ENCODE results near the gene ACACA.

Gene ACACA

DNA sequence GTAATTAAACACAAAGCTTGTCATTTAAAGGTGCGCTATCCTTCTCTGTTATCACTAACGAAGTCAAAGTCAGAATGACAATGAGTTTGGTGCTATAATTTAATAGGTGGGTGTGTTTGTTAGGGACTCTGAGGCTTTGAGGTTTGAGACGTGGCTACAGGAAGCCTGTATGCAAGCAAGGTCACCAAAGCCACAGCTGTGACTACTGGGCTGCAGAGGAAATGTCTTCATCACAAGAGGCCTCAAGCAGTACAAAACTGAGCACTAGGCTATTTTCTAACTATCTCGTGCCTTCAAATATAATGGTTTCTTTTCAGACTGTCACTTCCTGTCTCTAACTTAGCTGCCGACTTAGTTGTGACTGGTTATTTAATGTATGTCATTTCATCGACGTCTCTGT, 316.7 kb downstream of the ACACA start:
- Histone ChIP-seq H3K9me3 (ENCODE audit: control insufficient read depth in 5 of 5, low read length in 5 of 5) (no peaks in the 10 kb centered on the region), H3K36me3 (ENCODE audit: control insufficient read depth in 5 of 5, insufficient read depth in 5 of 5, low read length in 5 of 5) (peaks cover 2 to 92% (median 63%) of the 10 kb centered on the region in 5 donors), H3K4me3 (ENCODE audit: low read depth in 1 of 5, low read length in 5 of 5) (no peak overlapping the region), H3K9ac (ENCODE audit: low read length in 5 of 5) (no peak overlapping the region), H3K27me3 (ENCODE audit: control insufficient read depth in 5 of 5, insufficient read depth in 4 of 5, low read length in 5 of 5) (no peaks in the 10 kb centered on the region), H3K27ac (ENCODE audit: low read depth, low read length) (no peak overlapping the region), H3K4me1 (ENCODE audit: control insufficient read depth in 5 of 5, insufficient read depth in 5 of 5, low read length in 5 of 5) (peaks cover 0 to 9% (median 0%) of the 10 kb centered on the region in 5 donors)

DNA sequence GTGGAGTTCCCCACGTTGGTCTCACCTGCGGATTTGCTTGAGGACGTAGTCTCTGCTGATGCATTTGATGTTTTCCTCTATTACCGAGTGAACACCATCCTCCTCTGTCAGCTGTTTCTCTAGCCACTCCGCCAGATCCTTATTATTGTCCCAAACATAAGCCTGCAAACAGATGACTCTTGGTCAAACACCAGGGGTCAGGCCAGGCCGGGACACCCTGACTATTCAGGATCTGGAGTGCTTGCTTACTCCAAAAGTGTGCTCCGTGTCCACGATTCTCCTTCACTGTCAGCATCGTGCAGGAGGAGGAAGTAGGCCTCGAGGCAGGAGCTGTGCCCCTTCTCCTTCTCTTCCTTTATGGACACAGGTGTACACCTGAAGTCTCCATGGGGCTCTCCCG, 317.7 kb downstream of the ACACA start:
- H3K36me3 ChIP-seq (ENCODE audit: control insufficient read depth in 5 of 5, insufficient read depth in 5 of 5, low read length in 5 of 5): peaks cover 2 to 86% (median 60%) of the 10 kb centered on the region in 5 donors

DNA sequence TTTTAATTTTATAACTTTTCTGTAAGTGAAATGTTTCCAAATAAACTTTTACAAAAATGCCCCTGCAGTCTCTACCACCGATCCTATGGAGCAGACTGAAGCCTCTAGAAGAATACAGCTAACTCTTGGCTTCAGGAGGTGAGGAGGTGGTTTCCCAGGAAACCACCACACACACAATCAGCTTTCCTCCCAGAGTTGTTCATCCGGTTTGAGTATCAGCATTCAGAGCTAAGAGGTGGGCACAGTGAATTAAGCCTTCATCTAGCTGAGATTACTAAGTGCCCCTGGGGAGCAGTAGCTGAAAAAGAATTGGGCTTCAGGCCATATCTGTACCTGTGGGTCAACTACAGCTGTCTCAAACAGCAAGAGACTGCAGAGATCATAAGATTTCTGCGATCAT, 318.2 kb downstream of the ACACA start:
- Histone ChIP-seq H3K9ac (ENCODE audit: low read length in 5 of 5) (no peak overlapping the region), H3K4me1 (ENCODE audit: control insufficient read depth in 5 of 5, insufficient read depth in 5 of 5, low read length in 5 of 5) (peaks cover 0 to 9% (median 3%) of the 10 kb centered on the region in 5 donors), H3K9me3 (ENCODE audit: control insufficient read depth in 5 of 5, low read length in 5 of 5) (no peaks in the 10 kb centered on the region), H3K4me3 (ENCODE audit: low read depth in 1 of 5, low read length in 5 of 5) (no peak overlapping the region), H3K27ac (ENCODE audit: low read depth, low read length) (no peak overlapping the region), H3K27me3 (ENCODE audit: control insufficient read depth in 5 of 5, insufficient read depth in 4 of 5, low read length in 5 of 5) (no peaks in the 10 kb centered on the region), H3K36me3 (ENCODE audit: control insufficient read depth in 5 of 5, insufficient read depth in 5 of 5, low read length in 5 of 5) (peaks cover 2 to 82% (median 60%) of the 10 kb centered on the region in 5 donors)

More for the DNA sequence above, 317.7 kb downstream of the ACACA start:
- Histone ChIP-seq H3K27ac (ENCODE audit: low read depth, low read length) (no peak overlapping the region), H3K27me3 (ENCODE audit: control insufficient read depth in 5 of 5, insufficient read depth in 4 of 5, low read length in 5 of 5) (no peaks in the 10 kb centered on the region), H3K9me3 (ENCODE audit: control insufficient read depth in 5 of 5, low read length in 5 of 5) (no peaks in the 10 kb centered on the region), H3K4me3 (ENCODE audit: low read depth in 1 of 5, low read length in 5 of 5) (no peak overlapping the region), H3K9ac (ENCODE audit: low read length in 5 of 5) (no peak overlapping the region), H3K4me1 (ENCODE audit: control insufficient read depth in 5 of 5, insufficient read depth in 5 of 5, low read length in 5 of 5) (peaks cover 0 to 9% (median 0%) of the 10 kb centered on the region in 5 donors)

- Histone ChIP-seq H3K4me3 (ENCODE audit: low read depth in 1 of 5, low read length in 5 of 5) (no peak overlapping the region), H3K9me3 (ENCODE audit: control insufficient read depth in 5 of 5, low read length in 5 of 5) (no peaks in the 10 kb centered on the region), H3K27ac (ENCODE audit: low read depth, low read length) (no peak overlapping the region), H3K9ac (ENCODE audit: low read length in 5 of 5) (no peak overlapping the region), H3K4me1 (ENCODE audit: control insufficient read depth in 5 of 5, insufficient read depth in 5 of 5, low read length in 5 of 5) (peaks cover 0 to 11% (median 8%) of the 10 kb centered on the region in 5 donors), H3K27me3 (ENCODE audit: control insufficient read depth in 5 of 5, insufficient read depth in 4 of 5, low read length in 5 of 5) (no peaks in the 10 kb centered on the region), H3K36me3 (ENCODE audit: control insufficient read depth in 5 of 5, insufficient read depth in 5 of 5, low read length in 5 of 5) (peaks cover 2 to 74% (median 54%) of the 10 kb centered on the region in 5 donors)
These were observed 319.0 kb downstream of the ACACA start for GRCh38 chr17:37087683-37088082.

DNA sequence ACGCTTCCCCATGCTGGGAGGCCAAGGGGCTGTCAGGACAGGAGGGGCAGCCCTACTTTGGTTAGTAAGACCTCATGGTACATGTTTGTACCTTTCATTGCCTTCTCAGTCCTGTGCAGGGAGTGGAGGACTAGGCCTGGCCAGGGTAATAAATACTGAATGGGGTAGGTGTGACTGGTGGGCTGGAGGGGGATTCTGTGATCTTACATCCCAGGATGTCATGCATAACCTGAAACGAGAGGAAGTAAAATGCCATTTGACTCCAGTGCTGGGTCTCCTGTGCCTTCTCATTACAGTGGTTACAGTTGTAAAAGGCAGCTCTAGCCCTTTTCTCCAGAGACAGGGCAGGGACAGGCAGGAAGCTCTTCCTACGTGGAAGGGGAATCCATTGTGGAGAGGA, 319.7 kb downstream of the ACACA start:
- Histone ChIP-seq H3K27me3 (ENCODE audit: control insufficient read depth in 5 of 5, insufficient read depth in 4 of 5, low read length in 5 of 5) (no peaks in the 10 kb centered on the region), H3K4me1 (ENCODE audit: control insufficient read depth in 5 of 5, insufficient read depth in 5 of 5, low read length in 5 of 5) (peaks cover 0 to 14% (median 8%) of the 10 kb centered on the region in 5 donors), H3K36me3 (ENCODE audit: control insufficient read depth in 5 of 5, insufficient read depth in 5 of 5, low read length in 5 of 5) (peaks cover 2 to 67% (median 50%) of the 10 kb centered on the region in 5 donors), H3K9ac (ENCODE audit: low read length in 5 of 5) (no peak overlapping the region), H3K4me3 (ENCODE audit: low read depth in 1 of 5, low read length in 5 of 5) (no peak overlapping the region), H3K27ac (ENCODE audit: low read depth, low read length) (no peak overlapping the region), H3K9me3 (ENCODE audit: control insufficient read depth in 5 of 5, low read length in 5 of 5) (no peaks in the 10 kb centered on the region)

DNA sequence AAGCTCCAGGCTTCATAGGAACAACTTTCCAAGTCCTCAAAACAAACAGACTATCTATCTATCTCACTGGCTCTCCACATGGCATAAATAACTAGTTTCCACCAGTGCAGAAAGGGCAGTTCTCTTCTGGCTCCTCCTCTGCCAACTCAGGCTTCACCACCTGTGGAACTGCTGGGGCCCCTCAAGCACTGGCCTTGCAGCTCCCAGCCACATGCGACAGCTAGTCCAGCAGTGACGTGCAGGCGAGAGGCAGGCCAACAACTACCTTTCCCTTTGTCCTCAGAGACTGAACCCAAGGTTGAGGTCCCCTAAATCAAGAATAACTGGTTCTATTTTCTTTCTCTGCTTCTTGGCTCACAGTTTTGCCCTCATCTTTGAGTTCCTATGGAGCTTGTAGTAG, 320.3 kb downstream of the ACACA start:
- Histone ChIP-seq H3K36me3 (ENCODE audit: control insufficient read depth in 5 of 5, insufficient read depth in 5 of 5, low read length in 5 of 5) (peaks cover 2 to 61% (median 48%) of the 10 kb centered on the region in 5 donors), H3K9me3 (ENCODE audit: control insufficient read depth in 5 of 5, low read length in 5 of 5) (no peaks in the 10 kb centered on the region), H3K27ac (ENCODE audit: low read depth, low read length) (no peak overlapping the region), H3K4me1 (ENCODE audit: control insufficient read depth in 5 of 5, insufficient read depth in 5 of 5, low read length in 5 of 5) (peaks cover 0 to 14% (median 8%) of the 10 kb centered on the region in 5 donors), H3K4me3 (ENCODE audit: low read depth in 1 of 5, low read length in 5 of 5) (no peak overlapping the region), H3K27me3 (ENCODE audit: control insufficient read depth in 5 of 5, insufficient read depth in 4 of 5, low read length in 5 of 5) (no peaks in the 10 kb centered on the region), H3K9ac (ENCODE audit: low read length in 5 of 5) (no peak overlapping the region)

DNA sequence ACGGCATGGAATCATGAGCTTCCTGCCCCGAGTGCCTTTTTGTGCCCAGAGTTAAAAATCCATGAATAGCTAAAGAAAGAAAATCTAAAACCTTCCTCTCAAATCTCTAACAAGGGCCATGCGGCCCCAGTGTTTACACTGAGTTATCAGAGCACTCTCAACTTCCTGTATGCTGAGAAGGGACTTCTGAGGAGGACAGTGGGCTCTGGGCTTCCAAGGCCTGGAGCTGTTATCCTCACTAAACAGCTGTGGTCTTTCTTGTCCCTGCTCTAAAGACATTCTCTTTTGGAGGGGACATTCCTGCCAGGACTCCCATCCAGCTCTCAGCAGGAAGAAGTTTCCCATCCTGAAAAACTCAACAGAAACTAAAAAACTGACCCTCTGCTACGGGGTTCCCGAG, 322.3 kb downstream of the ACACA start:
- no peaks in the 10 kb centered on the region for H3K27me3 ChIP-seq (ENCODE audit: control insufficient read depth in 5 of 5, insufficient read depth in 4 of 5, low read length in 5 of 5)
- peaks cover 0 to 4% (median 2%) of the 10 kb centered on the region in 5 donors for H3K9me3 ChIP-seq (ENCODE audit: control insufficient read depth in 5 of 5, low read length in 5 of 5)
- H3K4me3 ChIP-seq (ENCODE audit: low read depth in 1 of 5, low read length in 5 of 5): no peak overlapping the region
- H3K27ac ChIP-seq (ENCODE audit: low read depth, low read length): no peak overlapping the region
- H3K36me3 ChIP-seq (ENCODE audit: control insufficient read depth in 5 of 5, insufficient read depth in 5 of 5, low read length in 5 of 5): peaks cover 2 to 48% (median 42%) of the 10 kb centered on the region in 5 donors
- peaks cover 0 to 14% (median 4%) of the 10 kb centered on the region in 5 donors for H3K4me1 ChIP-seq (ENCODE audit: control insufficient read depth in 5 of 5, insufficient read depth in 5 of 5, low read length in 5 of 5)
- H3K9ac ChIP-seq (ENCODE audit: low read length in 5 of 5): no peak overlapping the region

- Histone ChIP-seq H3K36me3 (ENCODE audit: control insufficient read depth in 5 of 5, insufficient read depth in 5 of 5, low read length in 5 of 5) (peaks cover 2 to 40% (median 38%) of the 10 kb centered on the region in 5 donors), H3K4me1 (ENCODE audit: control insufficient read depth in 5 of 5, insufficient read depth in 5 of 5, low read length in 5 of 5) (peaks cover 0 to 14% (median 0%) of the 10 kb centered on the region in 5 donors), H3K4me3 (ENCODE audit: low read depth in 1 of 5, low read length in 5 of 5) (no peak overlapping the region)
These were observed 323.2 kb downstream of the ACACA start for GRCh38 chr17:37083456-37083855.

GRCh38 chr17:37082985-37083384, 323.7 kb downstream of the ACACA start:
- H3K4me3 ChIP-seq (ENCODE audit: low read depth in 1 of 5, low read length in 5 of 5): no peak overlapping the region
- peaks cover 0 to 10% (median 8%) of the 10 kb centered on the region in 5 donors for H3K9me3 ChIP-seq (ENCODE audit: control insufficient read depth in 5 of 5, low read length in 5 of 5)
- H3K27ac ChIP-seq (ENCODE audit: low read depth, low read length): no peak overlapping the region

More at GRCh38 chr17:37083456-37083855, 323.2 kb downstream of the ACACA start:
- no peak overlapping the region for H3K9ac ChIP-seq (ENCODE audit: low read length in 5 of 5)
- H3K27ac ChIP-seq (ENCODE audit: low read depth, low read length): no peak overlapping the region
- H3K27me3 ChIP-seq (ENCODE audit: control insufficient read depth in 5 of 5, insufficient read depth in 4 of 5, low read length in 5 of 5): no peaks in the 10 kb centered on the region
- peaks cover 0 to 10% (median 8%) of the 10 kb centered on the region in 5 donors for H3K9me3 ChIP-seq (ENCODE audit: control insufficient read depth in 5 of 5, low read length in 5 of 5)

GRCh38 chr17:37082311-37082860, 324.2 kb downstream of the ACACA start:
- Histone ChIP-seq H3K9ac (ENCODE audit: low read length in 5 of 5) (no peak overlapping the region), H3K36me3 (ENCODE audit: control insufficient read depth in 5 of 5, insufficient read depth in 5 of 5, low read length in 5 of 5) (peaks cover 0 to 32% (median 28%) of the 10 kb centered on the region in 5 donors), H3K4me1 (ENCODE audit: control insufficient read depth in 5 of 5, insufficient read depth in 5 of 5, low read length in 5 of 5) (peaks cover 0 to 14% (median 0%) of the 10 kb centered on the region in 5 donors), H3K27ac (ENCODE audit: low read depth, low read length) (no peak overlapping the region), H3K27me3 (ENCODE audit: control insufficient read depth in 5 of 5, insufficient read depth in 4 of 5, low read length in 5 of 5) (no peaks in the 10 kb centered on the region), H3K9me3 (ENCODE audit: control insufficient read depth in 5 of 5, low read length in 5 of 5) (peaks cover 0 to 10% (median 8%) of the 10 kb centered on the region in 5 donors), H3K4me3 (ENCODE audit: low read depth in 1 of 5, low read length in 5 of 5) (no peak overlapping the region)

More at GRCh38 chr17:37082985-37083384, 323.7 kb downstream of the ACACA start:
- no peaks in the 10 kb centered on the region for H3K27me3 ChIP-seq (ENCODE audit: control insufficient read depth in 5 of 5, insufficient read depth in 4 of 5, low read length in 5 of 5)
- H3K4me1 ChIP-seq (ENCODE audit: control insufficient read depth in 5 of 5, insufficient read depth in 5 of 5, low read length in 5 of 5): peaks cover 0 to 14% (median 0%) of the 10 kb centered on the region in 5 donors
- peaks cover 0 to 36% (median 33%) of the 10 kb centered on the region in 5 donors for H3K36me3 ChIP-seq (ENCODE audit: control insufficient read depth in 5 of 5, insufficient read depth in 5 of 5, low read length in 5 of 5)
- no peak overlapping the region for H3K9ac ChIP-seq (ENCODE audit: low read length in 5 of 5)
